ENCODE measurements around the gene SMO. TPM values are rescaled to one million over a fixed set of nuclear protein-coding genes. Genes with fewer than 3 reads are reported as not detected.

Gene SMO
- total RNA-seq, 1 donor from 2014 or later: 17.4 TPM

DNA sequence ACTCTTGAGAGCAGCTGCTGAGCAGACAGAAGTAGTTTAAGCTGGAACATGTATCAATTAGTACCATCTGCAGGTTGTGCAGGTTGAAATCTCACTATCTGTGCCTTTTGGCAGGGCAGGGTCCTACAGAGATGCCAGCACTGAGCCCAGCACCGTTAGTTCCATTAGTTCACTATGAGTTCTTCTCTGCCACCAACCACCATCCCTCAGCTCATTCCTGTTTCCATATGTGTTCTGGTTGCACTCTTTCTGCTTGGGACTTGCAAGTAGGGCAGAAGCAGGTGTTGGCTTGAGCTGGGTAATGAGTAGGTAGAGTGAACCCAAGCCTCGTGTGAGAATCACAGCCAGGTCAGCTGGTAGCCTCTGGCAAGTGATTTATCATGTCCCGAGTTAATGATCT is 2.8 kb downstream of the SMO start:
- H3K36me3 Mint-ChIP-seq (ENCODE audit: low read depth, unreplicated experiment): no peaks in the 10 kb centered on the region
- no peak overlapping the region for H3K4me3 Mint-ChIP-seq (ENCODE audit: unreplicated experiment)
- no peak overlapping the region for H3K27ac Mint-ChIP-seq (ENCODE audit: unreplicated experiment)
- TF ChIP-seq, protein P1, sequence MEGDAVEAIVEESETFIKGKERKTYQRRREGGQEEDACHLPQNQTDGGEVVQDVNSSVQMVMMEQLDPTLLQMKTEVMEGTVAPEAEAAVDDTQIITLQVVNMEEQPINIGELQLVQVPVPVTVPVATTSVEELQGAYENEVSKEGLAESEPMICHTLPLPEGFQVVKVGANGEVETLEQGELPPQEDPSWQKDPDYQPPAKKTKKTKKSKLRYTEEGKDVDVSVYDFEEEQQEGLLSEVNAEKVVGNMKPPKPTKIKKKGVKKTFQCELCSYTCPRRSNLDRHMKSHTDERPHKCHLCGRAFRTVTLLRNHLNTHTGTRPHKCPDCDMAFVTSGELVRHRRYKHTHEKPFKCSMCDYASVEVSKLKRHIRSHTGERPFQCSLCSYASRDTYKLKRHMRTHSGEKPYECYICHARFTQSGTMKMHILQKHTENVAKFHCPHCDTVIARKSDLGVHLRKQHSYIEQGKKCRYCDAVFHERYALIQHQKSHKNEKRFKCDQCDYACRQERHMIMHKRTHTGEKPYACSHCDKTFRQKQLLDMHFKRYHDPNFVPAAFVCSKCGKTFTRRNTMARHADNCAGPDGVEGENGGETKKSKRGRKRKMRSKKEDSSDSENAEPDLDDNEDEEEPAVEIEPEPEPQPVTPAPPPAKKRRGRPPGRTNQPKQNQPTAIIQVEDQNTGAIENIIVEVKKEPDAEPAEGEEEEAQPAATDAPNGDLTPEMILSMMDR (IDR thresholded peaks at IDR 0.05; ENCODE audit: unreplicated experiment): no peak
- peaks cover 14% of the 10 kb centered on the region for H3K4me1 Mint-ChIP-seq (ENCODE audit: unreplicated experiment)
- DNase-seq (ENCODE audit: low spot score): no peak
- H3K27me3 Mint-ChIP-seq (ENCODE audit: unreplicated experiment): peaks cover 4% of the 10 kb centered on the region
- H3K9me3 Mint-ChIP-seq (ENCODE audit: unreplicated experiment): no peaks in the 10 kb centered on the region

DNA sequence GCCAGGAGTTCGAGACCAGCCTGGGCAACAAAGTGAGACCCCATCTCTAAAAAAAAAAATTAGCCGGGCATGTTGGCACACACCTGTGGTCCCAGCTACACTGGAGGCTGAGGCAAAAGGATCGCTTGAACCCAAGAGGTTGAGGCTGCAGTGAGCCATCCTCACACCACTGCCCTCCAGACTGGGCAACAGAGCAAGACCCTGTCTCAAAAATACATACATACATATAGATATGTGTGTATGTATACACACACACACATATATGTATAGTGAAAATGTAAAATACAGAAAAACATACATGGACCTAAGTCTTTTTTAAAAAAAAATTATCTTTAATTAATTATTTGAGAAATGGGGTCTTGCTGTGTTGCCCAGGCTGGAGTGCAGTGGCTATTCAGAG is 5.5 kb downstream of the SMO start:
- no peak for DNase-seq (ENCODE audit: low spot score)
- Mint-ChIP-seq H3K27me3 (ENCODE audit: unreplicated experiment) (peaks cover 2% of the 10 kb centered on the region), H3K36me3 (ENCODE audit: low read depth, unreplicated experiment) (no peaks in the 10 kb centered on the region), H3K4me3 (ENCODE audit: unreplicated experiment) (no peak overlapping the region), H3K9me3 (ENCODE audit: unreplicated experiment) (no peaks in the 10 kb centered on the region), H3K4me1 (ENCODE audit: unreplicated experiment) (peaks cover 11% of the 10 kb centered on the region), H3K27ac (ENCODE audit: unreplicated experiment) (no peak overlapping the region)
- TF ChIP-seq, protein P1 (IDR thresholded peaks at IDR 0.05; ENCODE audit: unreplicated experiment): no peak

DNA sequence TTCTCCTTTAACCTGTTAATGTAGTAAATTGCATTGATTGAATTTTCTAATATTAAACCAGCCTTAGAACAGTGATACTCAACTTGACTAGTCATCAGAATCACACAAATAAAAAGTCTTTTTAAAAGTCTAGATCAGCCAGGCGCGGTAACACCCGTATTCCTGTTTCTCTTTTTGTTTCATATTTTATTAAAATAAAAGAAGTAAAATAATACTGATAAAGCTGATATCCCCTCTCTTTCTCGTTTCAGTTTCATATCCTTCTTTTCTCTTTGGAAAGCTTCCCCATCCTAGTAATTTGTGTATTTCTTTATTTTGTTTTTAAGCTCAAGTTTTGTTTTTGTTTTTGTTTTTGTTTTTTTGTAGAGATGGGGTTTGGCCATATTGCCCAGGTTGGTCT is 9.3 kb downstream of the SMO start:
- Mint-ChIP-seq H3K4me1 (ENCODE audit: unreplicated experiment) (peaks cover 7% of the 10 kb centered on the region), H3K9me3 (ENCODE audit: unreplicated experiment) (no peaks in the 10 kb centered on the region), H3K36me3 (ENCODE audit: low read depth, unreplicated experiment) (no peaks in the 10 kb centered on the region), H3K27ac (ENCODE audit: unreplicated experiment) (no peak overlapping the region), H3K4me3 (ENCODE audit: unreplicated experiment) (no peak overlapping the region), H3K27me3 (ENCODE audit: unreplicated experiment) (no peaks in the 10 kb centered on the region)
- no peak for DNase-seq (ENCODE audit: low spot score)
- TF ChIP-seq, protein P1 (IDR thresholded peaks at IDR 0.05; ENCODE audit: unreplicated experiment): no peak

- no peak for DNase-seq (ENCODE audit: low spot score)
- TF ChIP-seq, protein P1 (IDR thresholded peaks at IDR 0.05; ENCODE audit: unreplicated experiment): no peak
- no peaks in the 10 kb centered on the region for H3K9me3 Mint-ChIP-seq (ENCODE audit: unreplicated experiment)
- no peak overlapping the region for H3K27ac Mint-ChIP-seq (ENCODE audit: unreplicated experiment)
- H3K4me3 Mint-ChIP-seq (ENCODE audit: unreplicated experiment): no peak overlapping the region
- H3K27me3 Mint-ChIP-seq (ENCODE audit: unreplicated experiment): no peaks in the 10 kb centered on the region
- peaks cover 7% of the 10 kb centered on the region for H3K4me1 Mint-ChIP-seq (ENCODE audit: unreplicated experiment)
- no peaks in the 10 kb centered on the region for H3K36me3 Mint-ChIP-seq (ENCODE audit: low read depth, unreplicated experiment)
These were observed 11.0 kb downstream of the SMO start for GRCh38 chr7:129199406-129199805.

GRCh38 chr7:129202058-129202777 is 13.8 kb downstream of the SMO start:
- no peaks in the 10 kb centered on the region for H3K27me3 Mint-ChIP-seq (ENCODE audit: unreplicated experiment)
- no peak for DNase-seq (ENCODE audit: low spot score)
- H3K4me1 Mint-ChIP-seq (ENCODE audit: unreplicated experiment): peaks cover 7% of the 10 kb centered on the region
- peaks cover 2% of the 10 kb centered on the region for H3K36me3 Mint-ChIP-seq (ENCODE audit: low read depth, unreplicated experiment)
- no peak overlapping the region for H3K4me3 Mint-ChIP-seq (ENCODE audit: unreplicated experiment)
- TF ChIP-seq, protein P1 (IDR thresholded peaks at IDR 0.05; ENCODE audit: unreplicated experiment): no peak
- H3K27ac Mint-ChIP-seq (ENCODE audit: unreplicated experiment): no peak overlapping the region
- no peaks in the 10 kb centered on the region for H3K9me3 Mint-ChIP-seq (ENCODE audit: unreplicated experiment)
